Vein endothelial cell (primary cell): ENCODE results near the gene EVX1. TPM values are rescaled to one million over a fixed set of nuclear protein-coding genes. Genes with fewer than 3 reads are reported as not detected.

ENCODE experiments used
- total RNA-seq: library from RNA; depleted of rRNA; stranded (reverse); fragments of >200 nt; gene quantifications from 2 replicates; pipeline ENCODE4 v1.2.3, GENCODE V29; 2012

The EVX1 gene
- not detected in 2 replicates for total RNA-seq

GRCh38 chr7:27242555-27243339, at the start of gene EVX1:
Gene EVX1, plus strand, starts transcription at chr7:27242802. Its CDS starts 229 bp downstream, at chr7:27243031.

GRCh38 chr7:27199849-27200760, 42.5 kb upstream of the EVX1 start, which contains the start of gene HOXA13:
Gene HOXA13, minus strand, starts transcription at chr7:27200091. Its CDS starts 14 bp downstream, at chr7:27200077.

Other genes with a start within 250 kb of the EVX1 start
- gene HOXA1, start 146.8 kb upstream of the EVX1 start, total RNA-seq = 0.96 and 1.6 TPM in 2 replicates
- gene HOXA2, start 140.1 kb upstream of the EVX1 start, total RNA-seq = 1.1 and 1.3 TPM in 2 replicates
- 1.4 and 1.6 TPM in 2 replicates for gene HOXA4, start 112.0 kb upstream of the EVX1 start, total RNA-seq
- gene HOXA5, start 99.1 kb upstream of the EVX1 start, total RNA-seq = 5.9 and 13.6 TPM in 2 replicates
- 4.0 and 4.6 TPM in 2 replicates for gene HOXA6, start 95.0 kb upstream of the EVX1 start, total RNA-seq
- 1.1 and 6.5 TPM in 2 replicates for gene HOXA3, start 90.2 kb upstream of the EVX1 start, total RNA-seq
- gene HOXA7, start 86.1 kb upstream of the EVX1 start, total RNA-seq = 5.1 and 5.6 TPM in 2 replicates
- gene HOXA9, start 77.3 kb upstream of the EVX1 start, total RNA-seq = 10.8 and 18.2 TPM in 2 replicates
- gene HOXA10, start 68.5 kb upstream of the EVX1 start, total RNA-seq = 6.2 and 7.5 TPM in 2 replicates
- 1.1 and 2.9 TPM in 2 replicates for gene HOXA11, start 57.6 kb upstream of the EVX1 start, total RNA-seq
- not detected in 2 replicates for gene HOXA13, start 42.7 kb upstream of the EVX1 start, total RNA-seq